ENCODE data around the gene GMDS. TPM values are rescaled to one million over a fixed set of nuclear protein-coding genes. Genes with fewer than 3 reads are reported as not detected.

GMDS gene
- total RNA-seq, 5 donors from 2014 or later (not counting 1 experiment from before 2014, with no cell fraction given), result 12.9 to 21.5 (median 14.6) TPM

- DNase-seq (no peak), ATAC-seq (replicated peaks in 1 of 4) (no peak)
- Mint-ChIP-seq H3K27me3 (no peaks in the 10 kb centered on the region), H3K4me1 (peaks cover 0 to 10% (median 6%) of the 10 kb centered on the region in 3 donors), H3K36me3 (peaks cover 11% of the 10 kb centered on the region), H3K27ac (no peak overlapping the region), H3K4me3 (no peak overlapping the region), H3K9me3 (peaks cover 0 to under 1% (median under 1%) of the 10 kb centered on the region in 3 donors)
- no peaks in the 10 kb centered on the region for H3K36me3 ChIP-seq (ENCODE audit: control insufficient read depth in 2 of 2, extremely low read depth in 1 of 2, insufficient read depth in 1 of 2, low read length in 1 of 2)
- no peaks in the 10 kb centered on the region for H3K27me3 ChIP-seq (replicated peaks in 1 of 2; ENCODE audit: control insufficient read depth in 2 of 2, extremely low read depth in 1 of 2, insufficient read depth in 2 of 2, low read length in 1 of 2)
- no peaks in the 10 kb centered on the region for H3K4me1 ChIP-seq (ENCODE audit: control insufficient read depth in 1 of 2, extremely low read depth in 1 of 2, insufficient read depth in 2 of 2, low read length in 2 of 2)
- no peaks in the 10 kb centered on the region for H3K9me3 ChIP-seq
- ChIA-PET CTCF (interaction anchor here in 1 of 2 donors (0.7 kb wide), 1 partner anchor 670 kb away, joined by 4 read pairs; no protein-coding TSS in a partner anchor), POLR2A (no interaction called here)
- WGBS (ENCODE audit: insufficient coverage), result 74% methylated on average over 8 of the region's 8 CpGs
- H3K27ac ChIP-seq (ENCODE audit: low read length), result no peak overlapping the region
- no peak overlapping the region for H3K4me3 ChIP-seq (ENCODE audit: control insufficient read depth in 1 of 2, extremely low read depth in 1 of 2, low read length in 1 of 2)
Measured at GRCh38 chr6:1970151-1970561, 275.2 kb downstream of the GMDS start.

- H3K36me3 ChIP-seq (ENCODE audit: control insufficient read depth in 2 of 2, extremely low read depth in 1 of 2, insufficient read depth in 1 of 2, low read length in 1 of 2), result no peaks in the 10 kb centered on the region
- H3K27me3 ChIP-seq (replicated peaks in 1 of 2; ENCODE audit: control insufficient read depth in 2 of 2, extremely low read depth in 1 of 2, insufficient read depth in 2 of 2, low read length in 1 of 2), result no peaks in the 10 kb centered on the region
- POLR2A ChIA-PET, result interaction anchor here in 1 of 2 donors (0.7 kb wide), 1 partner anchor 550 kb away, joined by 3 read pairs; no protein-coding TSS in a partner anchor
- H3K4me1 ChIP-seq (ENCODE audit: control insufficient read depth in 1 of 2, extremely low read depth in 1 of 2, insufficient read depth in 2 of 2, low read length in 2 of 2), result no peaks in the 10 kb centered on the region
- no peak for ATAC-seq (replicated peaks in 1 of 4)
- CTCF ChIA-PET, result interaction anchor here in 1 of 2 donors (0.6 kb wide), 1 partner anchor 197 kb away, joined by 3 read pairs; no protein-coding TSS in a partner anchor
- Mint-ChIP-seq H3K9me3 (peaks cover 2 to 3% (median 3%) of the 10 kb centered on the region in 3 donors), H3K27me3 (no peaks in the 10 kb centered on the region), H3K36me3 (peaks cover 21% of the 10 kb centered on the region), H3K4me3 (no peak overlapping the region), H3K27ac (no peak overlapping the region), H3K4me1 (peaks cover 0 to 10% (median 6%) of the 10 kb centered on the region in 3 donors)
- no peak for DNase-seq
- no peak overlapping the region for H3K27ac ChIP-seq (ENCODE audit: low read length)
- no peaks in the 10 kb centered on the region for H3K9me3 ChIP-seq
- H3K4me3 ChIP-seq (ENCODE audit: control insufficient read depth in 1 of 2, extremely low read depth in 1 of 2, low read length in 1 of 2), result no peak overlapping the region
- 94% methylated on average over 5 of the region's 5 CpGs for WGBS (ENCODE audit: insufficient coverage)
Measured at GRCh38 chr6:1966713-1967112, 278.7 kb downstream of the GMDS start.

GRCh38 chr6:1965596-1966224, 279.7 kb downstream of the GMDS start:
- H3K27me3 Mint-ChIP-seq, result no peaks in the 10 kb centered on the region
- CTCF ChIA-PET, result no interaction called here
- Histone ChIP-seq H3K9me3 (no peaks in the 10 kb centered on the region), H3K36me3 (ENCODE audit: control insufficient read depth in 2 of 2, extremely low read depth in 1 of 2, insufficient read depth in 1 of 2, low read length in 1 of 2) (no peaks in the 10 kb centered on the region), H3K4me1 (ENCODE audit: control insufficient read depth in 1 of 2, extremely low read depth in 1 of 2, insufficient read depth in 2 of 2, low read length in 2 of 2) (no peaks in the 10 kb centered on the region), H3K4me3 (ENCODE audit: control insufficient read depth in 1 of 2, extremely low read depth in 1 of 2, low read length in 1 of 2) (no peak overlapping the region), H3K27ac (ENCODE audit: low read length) (no peak overlapping the region), H3K27me3 (replicated peaks in 1 of 2; ENCODE audit: control insufficient read depth in 2 of 2, extremely low read depth in 1 of 2, insufficient read depth in 2 of 2, low read length in 1 of 2) (no peaks in the 10 kb centered on the region)
- H3K9me3 Mint-ChIP-seq, result peaks cover 2 to 3% (median 3%) of the 10 kb centered on the region in 3 donors
- no peak overlapping the region for H3K27ac Mint-ChIP-seq
- DNase-seq, result no peak
- no peak overlapping the region for H3K4me3 Mint-ChIP-seq
- POLR2A ChIA-PET, result no interaction called here
- peaks cover 0 to 7% (median 6%) of the 10 kb centered on the region in 3 donors for H3K4me1 Mint-ChIP-seq
- 90% methylated on average over 2 of the region's 6 CpGs for WGBS (ENCODE audit: insufficient coverage)
- peaks cover 23% of the 10 kb centered on the region for H3K36me3 Mint-ChIP-seq
- ATAC-seq (replicated peaks in 1 of 4), result no peak

GRCh38 chr6:1963596-1963995, 281.8 kb downstream of the GMDS start:
- no peaks in the 10 kb centered on the region for H3K4me1 ChIP-seq (ENCODE audit: control insufficient read depth in 1 of 2, extremely low read depth in 1 of 2, insufficient read depth in 2 of 2, low read length in 2 of 2)
- H3K9me3 ChIP-seq, result no peaks in the 10 kb centered on the region
- WGBS (ENCODE audit: insufficient coverage), result 100% methylated on average over 1 of the region's 2 CpGs
- ChIA-PET CTCF (interaction anchor here in 1 of 2 donors (0.7 kb wide), 1 partner anchor 1182 kb away, joined by 5 read pairs; no protein-coding TSS in a partner anchor), POLR2A (no interaction called here)
- no peak overlapping the region for H3K4me3 ChIP-seq (ENCODE audit: control insufficient read depth in 1 of 2, extremely low read depth in 1 of 2, low read length in 1 of 2)
- Mint-ChIP-seq H3K4me1 (no peaks in the 10 kb centered on the region), H3K9me3 (peaks cover 2 to 3% (median 3%) of the 10 kb centered on the region in 3 donors), H3K36me3 (peaks cover 33% of the 10 kb centered on the region), H3K4me3 (no peak overlapping the region), H3K27me3 (no peaks in the 10 kb centered on the region), H3K27ac (no peak overlapping the region)
- H3K27me3 ChIP-seq (replicated peaks in 1 of 2; ENCODE audit: control insufficient read depth in 2 of 2, extremely low read depth in 1 of 2, insufficient read depth in 2 of 2, low read length in 1 of 2), result no peaks in the 10 kb centered on the region
- H3K36me3 ChIP-seq (ENCODE audit: control insufficient read depth in 2 of 2, extremely low read depth in 1 of 2, insufficient read depth in 1 of 2, low read length in 1 of 2), result no peaks in the 10 kb centered on the region
- DNase-seq (no peak), ATAC-seq (replicated peaks in 1 of 4) (no peak)
- no peak overlapping the region for H3K27ac ChIP-seq (ENCODE audit: low read length)

GRCh38 chr6:1962201-1962600, 283.2 kb downstream of the GMDS start:
- H3K36me3 ChIP-seq (ENCODE audit: control insufficient read depth in 2 of 2, extremely low read depth in 1 of 2, insufficient read depth in 1 of 2, low read length in 1 of 2), result no peaks in the 10 kb centered on the region
- no peaks in the 10 kb centered on the region for H3K9me3 ChIP-seq
- ATAC-seq (replicated peaks in 1 of 4) (no peak), DNase-seq (no peak)
- H3K27me3 Mint-ChIP-seq, result no peaks in the 10 kb centered on the region
- peaks cover 40% of the 10 kb centered on the region for H3K36me3 Mint-ChIP-seq
- POLR2A ChIA-PET, result no interaction called here
- H3K27ac Mint-ChIP-seq, result no peak overlapping the region
- H3K4me3 ChIP-seq (ENCODE audit: control insufficient read depth in 1 of 2, extremely low read depth in 1 of 2, low read length in 1 of 2), result no peak overlapping the region
- CTCF ChIA-PET, result no interaction called here
- no peaks in the 10 kb centered on the region for H3K4me1 ChIP-seq (ENCODE audit: control insufficient read depth in 1 of 2, extremely low read depth in 1 of 2, insufficient read depth in 2 of 2, low read length in 2 of 2)
- 100% methylated on average over 1 of the region's 3 CpGs for WGBS (ENCODE audit: insufficient coverage)
- no peak overlapping the region for H3K27ac ChIP-seq (ENCODE audit: low read length)
- H3K4me3 Mint-ChIP-seq, result no peak overlapping the region
- no peaks in the 10 kb centered on the region for H3K27me3 ChIP-seq (replicated peaks in 1 of 2; ENCODE audit: control insufficient read depth in 2 of 2, extremely low read depth in 1 of 2, insufficient read depth in 2 of 2, low read length in 1 of 2)
- H3K9me3 Mint-ChIP-seq, result peaks cover 2 to 3% (median 3%) of the 10 kb centered on the region in 3 donors
- no peaks in the 10 kb centered on the region for H3K4me1 Mint-ChIP-seq

GRCh38 chr6:1960486-1961142, 284.8 kb downstream of the GMDS start:
- CTCF ChIA-PET, result no interaction called here
- peaks cover 35% of the 10 kb centered on the region for H3K36me3 Mint-ChIP-seq
- H3K4me1 Mint-ChIP-seq, result no peaks in the 10 kb centered on the region

More at GRCh38 chr6:1960486-1961142, 284.8 kb downstream of the GMDS start:
- Histone ChIP-seq H3K4me3 (ENCODE audit: control insufficient read depth in 1 of 2, extremely low read depth in 1 of 2, low read length in 1 of 2) (no peak overlapping the region), H3K36me3 (ENCODE audit: control insufficient read depth in 2 of 2, extremely low read depth in 1 of 2, insufficient read depth in 1 of 2, low read length in 1 of 2) (no peaks in the 10 kb centered on the region), H3K27ac (ENCODE audit: low read length) (no peak overlapping the region), H3K4me1 (ENCODE audit: control insufficient read depth in 1 of 2, extremely low read depth in 1 of 2, insufficient read depth in 2 of 2, low read length in 2 of 2) (no peaks in the 10 kb centered on the region), H3K9me3 (no peaks in the 10 kb centered on the region), H3K27me3 (replicated peaks in 1 of 2; ENCODE audit: control insufficient read depth in 2 of 2, extremely low read depth in 1 of 2, insufficient read depth in 2 of 2, low read length in 1 of 2) (no peaks in the 10 kb centered on the region)
- ATAC-seq (replicated peaks in 1 of 4) (no peak), DNase-seq (no peak)
- no peak overlapping the region for H3K27ac Mint-ChIP-seq
- POLR2A ChIA-PET, result no interaction called here
- WGBS (ENCODE audit: insufficient coverage), result 94% methylated on average over 3 of the region's 13 CpGs
- H3K4me3 Mint-ChIP-seq, result no peak overlapping the region
- H3K9me3 Mint-ChIP-seq, result peaks cover 2 to 3% (median 3%) of the 10 kb centered on the region in 3 donors
- H3K27me3 Mint-ChIP-seq, result no peaks in the 10 kb centered on the region

All from T-cell (primary cell).